Esophagus muscularis mucosa (tissue), 4 donors: ENCODE results near the gene KHK. TPM values are rescaled to one million over a fixed set of nuclear protein-coding genes. Genes with fewer than 3 reads are reported as not detected.

Source experiments
- DNase-seq: peaks from one replicate; pipeline ENCODE4 v3.0.0-alpha.2; 2017; ENCODE audit errors: extremely low spot score
- H3K27ac ChIP-seq, 4 donors: fragments of 200-600 bp; sonication (generic); replicated peaks in 1 of 4; 1 replicate in 3 of 4; 2 replicates in 1 of 4; pipeline ENCODE4 v1.5.1; 2016 to 2019; ENCODE audit warnings: mild to moderate bottlenecking in 1 of 4
- H3K27me3 ChIP-seq, 4 donors: fragments of 200-600 bp; sonication (generic); one replicate each; pipeline versions ENCODE4 v1.5.1 to v1.6.0; 2016 to 2019
- H3K36me3 ChIP-seq, 4 donors: fragments of 200-600 bp; sonication (generic); one replicate each; pipeline ENCODE4 v1.5.1; 2016 to 2019
- H3K4me1 ChIP-seq, 4 donors: fragments of 200-600 bp; sonication (generic); one replicate each; pipeline ENCODE4 v1.5.1; 2016 to 2019
- H3K4me3 ChIP-seq, 4 donors: fragments of 200-600 bp; sonication (generic); 1 replicate in 2 of 4; 2 replicates in 2 of 4; pipeline ENCODE4 v1.5.1; 2016 to 2019; ENCODE audit warnings: mild to moderate bottlenecking in 4 of 4, moderate library complexity in 1 of 4
- H3K9me3 ChIP-seq, 4 donors: fragments of 200-600 bp; sonication (generic); 1 replicate in 3 of 4; 2 replicates in 1 of 4; pipeline ENCODE4 v1.5.1; 2016 to 2019
- CTCF ChIP-seq, 3 experiments: fragments of 200-600 bp in 2 of 3; fragments of 450-650 bp in 1 of 3; sonication (generic) in 2 of 3; IDR thresholded peaks; one replicate each; pipeline ENCODE4 v1.5.1; 2017 to 2019; ENCODE audit warnings: antibody characterized with exemption in 3 of 3, mild to moderate bottlenecking in 2 of 3, moderate library complexity in 1 of 3
- EP300 ChIP-seq: sonication (generic); formaldehyde crosslinking; IDR thresholded peaks from one replicate; pipeline ENCODE4 v1.6.1; 2017; ENCODE audit warnings: antibody characterized with exemption
- POLR2A ChIP-seq: fragments of 450-650 bp; IDR thresholded peaks from one replicate; pipeline ENCODE4 v1.6.1; 2017; ENCODE audit warnings: antibody characterized with exemption, moderate library complexity, mild to moderate bottlenecking, low read depth
- POLR2AphosphoS5 ChIP-seq, 2 donors: sonication (generic); formaldehyde crosslinking; IDR thresholded peaks; one replicate each; pipeline ENCODE4 v1.6.1; 2017; ENCODE audit warnings: antibody characterized with exemption in 2 of 2
- WGBS: methylation state at CpG from one replicate; pipeline ENCODE4 v1.1.5; 2018; 5-methylcytosine and 5-hydroxymethylcytosine counted together
- intact Hi-C: fragments of 100-400 bp; cut with DNase I; formaldehyde crosslinking; loops from one replicate; pipeline ENCODE4 v1.15.1; 2023
- total RNA-seq, 4 donors: library from RNA; depleted of rRNA; stranded (reverse); fragments of >200 nt; gene quantifications; one replicate each; pipeline versions ENCODE4 v1.1.0 to v1.2.1, GENCODE V29; 2016

Gene KHK
- total RNA-seq, 4 donors from 2014 or later: 1.2 to 6.3 (median 1.7) TPM

- no peak for TF ChIP-seq CTCF (IDR thresholded peaks at IDR 0.05)
- TF ChIP-seq POLR2AphosphoS5 (IDR thresholded peaks at IDR 0.05): no peak
- TF ChIP-seq EP300: no peak
- no peak for TF ChIP-seq POLR2A
- H3K27me3 ChIP-seq: no peaks in the 10 kb centered on the region
- peaks cover 48 to 69% (median 62%) of the 10 kb centered on the region in 4 donors for H3K4me1 ChIP-seq
- no peaks in the 10 kb centered on the region for H3K9me3 ChIP-seq
- DNase-seq: no peak
- WGBS: 87% methylated on average over 5 of the region's 6 CpGs
- intact Hi-C loops: no loop called here
- no peak overlapping the region for H3K4me3 ChIP-seq
- peaks cover 5 to 54% (median 36%) of the 10 kb centered on the region in 4 donors for H3K36me3 ChIP-seq
- H3K27ac ChIP-seq: peak overlapping the region in 3 of 4 donors; percentile 98 to 99 (median 98)
These were observed 17.1 kb upstream of the KHK start for GRCh38 chr2:27069436-27069835.

GRCh38 chr2:27069961-27070618, 16.5 kb upstream of the KHK start:
- intact Hi-C loops: loop anchor here (2.0 kb wide), 1 partner anchor 19 kb away; the partner anchor contains the start of gene AGBL5
- Histone ChIP-seq H3K4me3 (peak overlapping the region; percentile 75 to 98 (median 90)), H3K9me3 (no peaks in the 10 kb centered on the region), H3K36me3 (peaks cover 5 to 54% (median 32%) of the 10 kb centered on the region in 4 donors), H3K27me3 (no peaks in the 10 kb centered on the region), H3K27ac (peak overlapping the region; percentile 98 to 99 (median 98)), H3K4me1 (peaks cover 54 to 75% (median 68%) of the 10 kb centered on the region in 4 donors)
- TF ChIP-seq POLR2A: no peak
- TF ChIP-seq POLR2AphosphoS5 (IDR thresholded peaks at IDR 0.05): no peak
- TF ChIP-seq CTCF (IDR thresholded peaks at IDR 0.05): no peak
- no peak for TF ChIP-seq EP300
- WGBS: 81% methylated on average over 8 of the region's 8 CpGs
- DNase-seq: no peak

DNA sequence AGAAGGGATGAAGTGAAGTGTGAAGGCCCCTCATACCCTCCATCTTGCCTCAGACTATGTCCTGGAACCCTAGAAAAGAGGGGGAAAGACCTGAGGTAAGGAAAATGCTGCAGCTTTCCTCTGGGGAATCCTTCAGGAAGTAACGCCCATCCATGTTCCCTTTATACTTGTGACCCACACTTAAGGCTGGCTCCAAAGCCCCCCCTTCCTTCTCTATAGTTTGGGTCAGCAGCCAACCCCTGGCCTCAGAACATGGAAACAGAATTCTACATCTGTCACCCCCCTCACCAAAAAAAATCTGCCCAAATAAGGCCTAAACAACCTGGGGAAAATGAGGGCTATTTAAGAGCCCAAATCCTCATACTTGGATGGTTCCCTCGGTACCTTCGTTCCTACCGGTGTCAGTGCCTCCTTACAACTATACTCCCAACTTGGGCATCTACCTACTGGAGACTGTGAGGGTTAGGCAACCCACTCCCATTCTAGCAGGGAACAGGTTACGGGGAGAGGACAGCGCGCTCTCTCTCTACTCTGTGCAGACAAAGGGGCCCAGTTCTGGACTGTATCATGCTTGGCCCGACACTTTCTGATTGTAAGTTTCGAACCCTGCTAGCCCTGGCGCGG, 15.8 kb upstream of the KHK start:
- Histone ChIP-seq H3K36me3 (peaks cover 5 to 47% (median 28%) of the 10 kb centered on the region in 4 donors), H3K27me3 (no peaks in the 10 kb centered on the region), H3K9me3 (no peaks in the 10 kb centered on the region), H3K27ac (peak overlapping the region; percentile 98 to 99 (median 98)), H3K4me3 (peak overlapping the region; percentile 75 to 98 (median 90)), H3K4me1 (peaks cover 58 to 82% (median 74%) of the 10 kb centered on the region in 4 donors)
- TF ChIP-seq POLR2A: no peak
- TF ChIP-seq POLR2AphosphoS5 (IDR thresholded peaks at IDR 0.05): no peak
- TF ChIP-seq EP300: no peak
- TF ChIP-seq CTCF (IDR thresholded peaks at IDR 0.05): no peak
- 4% methylated on average over 7 of the region's 11 CpGs for WGBS
- intact Hi-C loops: loop anchor here (2.0 kb wide), 1 partner anchor 20 kb away; the partner anchor contains the start of gene AGBL5
- DNase-seq: no peak

DNA sequence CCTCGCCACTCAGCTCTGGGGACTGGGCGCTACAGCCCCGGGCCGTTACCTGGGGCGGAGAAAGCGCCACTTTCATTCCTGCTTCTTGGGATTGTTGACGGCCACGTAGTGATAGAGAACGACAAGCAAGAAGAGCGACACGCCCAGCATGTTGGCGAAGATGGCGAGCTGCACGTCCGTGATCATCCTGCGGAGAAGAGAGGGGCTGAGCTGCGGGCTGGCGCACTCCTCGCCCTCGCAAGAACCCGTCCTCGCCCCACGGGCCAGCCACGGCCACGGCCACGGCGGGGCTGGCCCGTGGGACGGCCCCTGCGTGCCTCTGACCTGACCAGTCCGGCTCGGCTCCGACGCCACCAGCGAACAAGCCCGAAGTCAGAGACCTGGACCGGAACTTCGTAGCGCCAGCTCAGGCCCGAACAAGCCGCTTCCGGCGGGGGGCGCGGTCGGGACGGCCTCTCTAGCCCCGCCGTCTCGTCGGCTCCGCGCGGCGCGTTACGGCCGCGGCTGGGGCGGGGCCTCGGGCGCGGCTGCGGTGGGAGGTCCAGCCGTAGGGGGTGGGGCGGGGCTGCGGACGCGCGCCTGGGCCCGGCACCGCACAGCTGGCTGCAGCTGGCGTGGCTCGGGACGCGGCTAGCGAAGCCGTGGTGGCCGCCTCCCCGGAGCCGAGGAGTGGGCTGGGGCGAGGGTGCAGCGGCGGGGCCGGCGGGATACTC, 15.1 kb upstream of the KHK start, which contains the start of gene OST4:
Gene OST4, minus strand, starts transcription at position 378 of the 713 bp plus-strand sequence.
- Histone ChIP-seq H3K4me1 (peaks cover 62 to 87% (median 80%) of the 10 kb centered on the region in 4 donors), H3K27me3 (no peaks in the 10 kb centered on the region), H3K27ac (peak within 1 kb of the TSS; percentile 98 to 99 (median 98)), H3K9me3 (no peaks in the 10 kb centered on the region), H3K4me3 (peak within 1 kb of the TSS; percentile 75 to 98 (median 90)), H3K36me3 (peaks cover 5 to 42% (median 27%) of the 10 kb centered on the region in 4 donors)
- WGBS: no CpG with 5 or more reads among the region's 86 CpGs
- DNase-seq: peak; percentile 97
- TF ChIP-seq POLR2AphosphoS5 (IDR thresholded peaks at IDR 0.05): peak; percentile 93
- TF ChIP-seq EP300: no peak
- peak; percentile 40 for TF ChIP-seq POLR2A
- intact Hi-C loops: loop anchor here (2.0 kb wide), 1 partner anchor 21 kb away; the partner anchor contains the start of gene AGBL5
